Neuronal stem cell (in vitro differentiated cells): ENCODE data around the gene ADRA2C.

Source experiments
- DNase-seq: peaks from one replicate; pipeline ENCODE4 v3.0.0-alpha.2; 2013; ENCODE audit warnings: low spot score
- H2AFZ ChIP-seq: one replicate; pipeline ENCODE4 v1.6.1; 2013; ENCODE audit warnings: mild to moderate bottlenecking, low read length, inconsistent platforms
- H2AK5ac ChIP-seq: 2 replicates; pipeline ENCODE4 v1.6.1; 2013; ENCODE audit warnings: low read depth, mild to moderate bottlenecking, inconsistent platforms, low read length, moderate library complexity, mixed read lengths
- H2BK120ac ChIP-seq: 2 replicates; pipeline ENCODE4 v1.6.1; 2013; ENCODE audit warnings: low read depth, mild to moderate bottlenecking, inconsistent platforms, low read length, moderate library complexity, mixed read lengths
- H2BK12ac ChIP-seq: one replicate; pipeline ENCODE4 v1.6.1; 2013; ENCODE audit warnings: low read length, inconsistent platforms
- H2BK15ac ChIP-seq: 2 replicates; pipeline ENCODE4 v1.6.1; 2013; ENCODE audit warnings: mild to moderate bottlenecking, low read length, inconsistent platforms, mixed read lengths
- H2BK5ac ChIP-seq: one replicate; pipeline ENCODE4 v1.6.1; 2013; ENCODE audit warnings: inconsistent platforms, mild to moderate bottlenecking, low read length, moderate library complexity
- H3K14ac ChIP-seq: one replicate; pipeline ENCODE4 v1.6.1; 2013; ENCODE audit warnings: low read length, inconsistent platforms
- H3K18ac ChIP-seq: 2 replicates; pipeline ENCODE4 v1.6.1; 2013; ENCODE audit warnings: low read length, inconsistent platforms
- H3K23ac ChIP-seq: 2 replicates; pipeline ENCODE4 v1.6.1; 2013; ENCODE audit warnings: low read depth, mild to moderate bottlenecking, mixed read lengths, low read length, inconsistent platforms; ENCODE audit not compliant: poor library complexity
- H3K27ac ChIP-seq: replicated peaks from 3 replicates; pipeline ENCODE4 v1.5.1; 2013; ENCODE audit warnings: low read length, inconsistent platforms
- H3K27me3 ChIP-seq, 3 experiments: 2 replicates each; pipeline ENCODE4 v1.6.1; 2013; ENCODE audit warnings: low read length in 3 of 3, mild to moderate bottlenecking in 2 of 3, inconsistent platforms in 1 of 3, low read depth in 1 of 3, mixed read lengths in 1 of 3, moderate library complexity in 1 of 3; ENCODE audit not compliant: control insufficient read depth in 3 of 3, insufficient read depth in 3 of 3
- H3K36me3 ChIP-seq, 2 donors: replicated peaks in 1 of 2; 2 replicates each; pipeline ENCODE4 v1.6.1; 2013; ENCODE audit warnings: low read length in 2 of 2; ENCODE audit not compliant: control insufficient read depth in 2 of 2, insufficient read depth in 2 of 2
- H3K4ac ChIP-seq: 2 replicates; pipeline ENCODE4 v1.6.1; 2013; ENCODE audit warnings: inconsistent platforms, mild to moderate bottlenecking, low read length, moderate library complexity
- H3K4me1 ChIP-seq, 2 donors: 1 replicate in 1 of 2; 2 replicates in 1 of 2; pipeline ENCODE4 v1.6.1; 2013; ENCODE audit warnings: low read length in 2 of 2, low read depth in 1 of 2; ENCODE audit not compliant: control insufficient read depth in 2 of 2, insufficient read depth in 1 of 2
- H3K4me2 ChIP-seq: one replicate; pipeline ENCODE4 v1.6.1; 2013; ENCODE audit warnings: mild to moderate bottlenecking, low read length, inconsistent platforms; ENCODE audit not compliant: insufficient read depth, poor library complexity, severe bottlenecking
- H3K4me3 ChIP-seq, 2 donors: 2 replicates each; pipeline ENCODE4 v1.5.1; 2013; ENCODE audit warnings: low read length in 2 of 2, mild to moderate bottlenecking in 2 of 2, inconsistent platforms in 1 of 2, moderate library complexity in 1 of 2
- H3K79me1 ChIP-seq: one replicate; pipeline ENCODE4 v1.6.1; 2013; ENCODE audit warnings: low read depth, mild to moderate bottlenecking, inconsistent platforms, low read length, moderate library complexity
- H3K9ac ChIP-seq: one replicate; pipeline ENCODE4 v1.6.1; 2013; ENCODE audit warnings: mild to moderate bottlenecking, low read depth, low read length, inconsistent platforms; ENCODE audit not compliant: poor library complexity
- H3K9me3 ChIP-seq, 2 donors: replicated peaks in 1 of 2; 2 replicates each; pipeline versions ENCODE3 to v1.6.1; 2013; ENCODE audit warnings: low read length in 2 of 2, mild to moderate bottlenecking in 2 of 2, inconsistent platforms in 1 of 2, low read depth in 1 of 2, mixed read lengths in 1 of 2, moderate library complexity in 1 of 2; ENCODE audit not compliant: control insufficient read depth in 2 of 2, insufficient read depth in 1 of 2
- H4K8ac ChIP-seq: one replicate; pipeline ENCODE4 v1.6.1; 2013; ENCODE audit warnings: low read depth, mild to moderate bottlenecking, inconsistent platforms, low read length, moderate library complexity
- H4K91ac ChIP-seq: one replicate; pipeline ENCODE4 v1.6.1; 2013; ENCODE audit warnings: low read length, low read depth, mild to moderate bottlenecking, inconsistent platforms; ENCODE audit not compliant: poor library complexity
- WGBS, 2 donors: extraction: QIAGEN DNeasy Blood & Tissue Kit; methylation state at CpG; one replicate each; pipeline ENCODE4 v1.1.7; 2013; ENCODE audit warnings: missing lambda C conversion rate in 2 of 2, mixed read lengths in 1 of 2; ENCODE audit not compliant: insufficient read length in 2 of 2, insufficient replicate concordance in 1 of 2; ENCODE audit errors: extremely low coverage in 2 of 2; 5-methylcytosine and 5-hydroxymethylcytosine counted together

Gene ADRA2C

DNA sequence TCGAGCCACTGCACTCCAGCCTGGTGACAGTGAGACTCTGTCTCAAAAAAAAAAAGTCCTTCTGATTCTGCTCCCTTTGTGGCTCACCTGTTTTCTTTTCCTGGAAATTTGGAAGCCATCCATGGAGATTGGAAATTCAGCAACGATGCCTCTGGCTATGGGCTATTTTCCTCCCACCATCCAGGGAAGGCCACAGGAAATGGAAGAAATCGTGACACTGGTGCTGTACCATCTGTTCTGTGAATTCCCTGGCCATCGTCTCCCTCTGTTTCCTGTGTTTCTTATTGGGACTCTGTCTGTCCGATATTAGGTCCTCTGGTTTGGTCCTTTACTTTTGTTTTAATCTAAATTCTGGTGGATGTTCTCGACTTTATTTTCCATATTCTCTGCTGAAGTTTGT lies 29.4 kb upstream of the ADRA2C start:
- no peak overlapping the region for H3K18ac ChIP-seq
- peaks cover 0 to 5% of the 10 kb centered on the region in 2 donors for H3K4me1 ChIP-seq
- H3K23ac ChIP-seq, result no peak overlapping the region
- no peak for DNase-seq
- no peak overlapping the region for H2BK5ac ChIP-seq
- H2BK15ac ChIP-seq, result no peak overlapping the region
- H3K27ac ChIP-seq, result no peak overlapping the region
- no peak overlapping the region for H2AFZ ChIP-seq
- peaks cover 0 to 26% (median 0%) of the 10 kb centered on the region in 3 experiments for H3K27me3 ChIP-seq
- H4K91ac ChIP-seq, result no peak overlapping the region
- H3K4ac ChIP-seq, result no peak overlapping the region
- no peak overlapping the region for H3K14ac ChIP-seq
- WGBS, 2 donors, result no CpG with 5 or more reads among the region's 6 CpGs
- H2AK5ac ChIP-seq, result no peak overlapping the region
- H2BK120ac ChIP-seq, result no peak overlapping the region
- H3K9me3 ChIP-seq, result no peaks in the 10 kb centered on the region
- no peak overlapping the region for H3K9ac ChIP-seq
- no peak overlapping the region for H3K4me3 ChIP-seq
- no peak overlapping the region for H4K8ac ChIP-seq
- H3K79me1 ChIP-seq, result no peaks in the 10 kb centered on the region
- H3K4me2 ChIP-seq, result no peak overlapping the region
- H3K36me3 ChIP-seq, result no peaks in the 10 kb centered on the region
- H2BK12ac ChIP-seq, result no peak overlapping the region

DNA sequence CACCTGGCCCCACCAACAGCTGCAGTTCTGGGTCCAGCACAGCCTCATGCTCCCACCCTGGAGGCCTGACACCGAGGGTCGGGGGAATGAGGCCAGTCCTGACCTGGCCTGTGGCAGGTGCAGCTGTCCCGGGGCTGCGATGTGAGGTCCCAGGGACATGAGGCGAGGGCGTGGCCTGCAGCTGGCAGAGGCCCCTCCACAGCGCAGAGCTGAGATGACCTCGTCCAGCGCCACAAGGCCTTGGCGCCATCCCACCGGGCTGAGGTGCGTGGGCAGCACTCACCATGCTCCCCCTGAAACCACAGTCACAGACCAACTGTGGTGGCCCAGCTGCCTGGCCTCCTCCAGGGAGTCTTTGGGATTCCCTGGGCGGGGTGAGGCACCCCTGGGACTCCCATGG lies 26.6 kb upstream of the ADRA2C start:
- no CpG with 5 or more reads among the region's 13 CpGs for WGBS, 2 donors
- no peak for DNase-seq
- peak overlapping the region; percentile 92 for H3K14ac ChIP-seq
- peaks cover 0 to 19% (median 0%) of the 10 kb centered on the region in 3 experiments for H3K27me3 ChIP-seq
- H3K27ac ChIP-seq, result no peak overlapping the region
- H2BK120ac ChIP-seq, result no peak overlapping the region
- H2AK5ac ChIP-seq, result peak overlapping the region; percentile 15
- H3K9ac ChIP-seq, result peak overlapping the region; percentile 52
- H3K23ac ChIP-seq, result peak overlapping the region; percentile 38
- no peaks in the 10 kb centered on the region for H3K36me3 ChIP-seq
- no peak overlapping the region for H2AFZ ChIP-seq
- H3K18ac ChIP-seq, result peak overlapping the region; percentile 59
- no peak overlapping the region for H2BK12ac ChIP-seq
- H3K4me3 ChIP-seq, result no peak overlapping the region
- peaks cover 0 to 9% of the 10 kb centered on the region in 2 donors for H3K9me3 ChIP-seq
- H3K4me1 ChIP-seq, result peaks cover 0 to 2% of the 10 kb centered on the region in 2 donors
- H3K4ac ChIP-seq, result no peak overlapping the region
- H3K79me1 ChIP-seq, result no peaks in the 10 kb centered on the region
- H2BK15ac ChIP-seq, result peak overlapping the region; percentile 77
- no peak overlapping the region for H3K4me2 ChIP-seq
- H2BK5ac ChIP-seq, result no peak overlapping the region
- H4K91ac ChIP-seq, result no peak overlapping the region
- no peak overlapping the region for H4K8ac ChIP-seq

DNA sequence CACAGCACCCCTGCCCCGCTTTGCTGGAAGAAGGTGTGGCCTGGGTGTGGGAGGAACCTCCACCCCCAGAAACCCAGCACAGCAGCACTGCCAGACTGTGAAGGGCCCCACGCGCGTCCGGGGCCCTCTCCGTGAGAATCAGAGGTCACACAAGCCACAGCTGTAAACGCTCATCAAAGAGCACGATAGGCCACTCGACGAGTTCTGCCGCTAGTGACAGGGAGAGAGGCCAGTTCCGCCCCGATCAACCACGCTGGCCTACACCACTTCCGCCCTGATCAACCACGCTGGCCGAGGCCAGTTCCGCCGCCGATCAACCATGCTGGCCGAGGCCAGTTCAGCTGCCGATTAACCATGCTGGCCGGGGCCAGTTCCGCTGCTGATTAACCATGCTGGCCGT lies 25.9 kb upstream of the ADRA2C start:
- H3K14ac ChIP-seq, result peak overlapping the region; percentile 94
- H3K27ac ChIP-seq, result no peak overlapping the region
- H3K18ac ChIP-seq, result peak overlapping the region; percentile 53
- no peak overlapping the region for H4K8ac ChIP-seq
- WGBS, 2 donors, result no CpG with 5 or more reads among the region's 25 CpGs
- H3K36me3 ChIP-seq, result no peaks in the 10 kb centered on the region
- no peak overlapping the region for H2BK120ac ChIP-seq
- H3K4ac ChIP-seq, result no peak overlapping the region
- H4K91ac ChIP-seq, result no peak overlapping the region
- H3K23ac ChIP-seq, result peak overlapping the region; percentile 32
- peak overlapping the region; percentile 77 for H2BK15ac ChIP-seq
- no peak overlapping the region for H2BK5ac ChIP-seq
- H3K79me1 ChIP-seq, result no peaks in the 10 kb centered on the region
- peaks cover 0 to 5% of the 10 kb centered on the region in 2 donors for H3K4me1 ChIP-seq
- no peak overlapping the region for H3K4me3 ChIP-seq
- no peak for DNase-seq
- peaks cover 0 to 26% (median 0%) of the 10 kb centered on the region in 3 experiments for H3K27me3 ChIP-seq
- H2BK12ac ChIP-seq, result peak overlapping the region; percentile 76
- no peak overlapping the region for H3K4me2 ChIP-seq
- H3K9ac ChIP-seq, result peak overlapping the region; percentile 35
- peaks cover 0 to 9% of the 10 kb centered on the region in 2 donors for H3K9me3 ChIP-seq
- H2AK5ac ChIP-seq, result peak overlapping the region; percentile 15
- H2AFZ ChIP-seq, result no peak overlapping the region

DNA sequence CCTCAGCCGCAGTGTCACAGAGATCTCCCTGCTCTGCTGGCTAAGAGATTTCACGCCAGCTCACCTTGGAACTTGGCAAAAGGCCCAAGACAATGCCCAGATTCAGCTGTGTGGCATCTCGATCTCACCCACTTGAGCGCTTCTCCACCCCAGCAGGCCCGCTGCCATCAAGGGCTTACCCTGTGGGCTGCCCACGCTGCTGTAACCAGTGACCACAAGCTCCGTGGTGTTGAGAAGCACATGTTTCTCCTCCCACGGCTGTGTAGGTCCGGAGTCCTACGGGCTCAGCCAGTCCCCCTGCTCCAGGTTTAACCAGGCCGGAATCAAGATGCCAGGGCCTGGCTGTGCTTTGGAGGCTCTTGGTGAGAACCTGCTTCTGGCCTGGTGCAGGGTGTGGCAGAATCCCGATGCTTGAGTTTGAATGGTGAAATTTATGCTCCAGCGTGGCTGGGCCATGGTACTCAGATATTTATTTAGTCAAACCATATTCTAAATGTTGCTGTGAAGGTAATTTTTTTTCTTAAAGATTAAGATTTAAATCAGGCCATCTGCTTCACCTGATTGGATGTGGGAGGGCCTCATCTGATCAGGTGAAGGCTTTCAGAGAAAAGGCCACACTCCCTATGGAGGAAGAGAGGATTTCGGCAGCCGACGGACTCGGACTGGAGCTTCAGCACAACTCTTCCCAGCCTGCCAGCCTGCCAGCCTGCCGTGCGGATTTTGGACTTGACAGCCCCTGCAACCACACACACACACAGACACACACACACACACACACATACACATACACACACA lies 24.8 kb upstream of the ADRA2C start:
- Histone ChIP-seq H3K4me2 (no peak overlapping the region), H3K27ac (no peak overlapping the region), H2AK5ac (peak overlapping the region; percentile 15), H2BK12ac (no peak overlapping the region), H3K4ac (no peak overlapping the region), H3K9me3 (peaks cover 0 to 9% of the 10 kb centered on the region in 2 donors), H3K79me1 (no peaks in the 10 kb centered on the region), H3K4me3 (no peak overlapping the region), H2BK5ac (no peak overlapping the region), H2AFZ (no peak overlapping the region), H3K36me3 (no peaks in the 10 kb centered on the region), H2BK15ac (peak overlapping the region; percentile 39), H3K9ac (peak overlapping the region; percentile 10), H3K14ac (no peak overlapping the region), H3K4me1 (peaks cover 0 to 13% of the 10 kb centered on the region in 2 donors), H4K8ac (no peak overlapping the region), H3K27me3 (peaks cover 0 to 37% (median 2%) of the 10 kb centered on the region in 3 experiments), H3K18ac (peak overlapping the region; percentile 40), H4K91ac (no peak overlapping the region), H2BK120ac (no peak overlapping the region), H3K23ac (no peak overlapping the region)
- no peak for DNase-seq
- WGBS, 2 donors, result no CpG with 5 or more reads among the region's 19 CpGs
